ENCODE measurements around the gene COG7.

DNA sequence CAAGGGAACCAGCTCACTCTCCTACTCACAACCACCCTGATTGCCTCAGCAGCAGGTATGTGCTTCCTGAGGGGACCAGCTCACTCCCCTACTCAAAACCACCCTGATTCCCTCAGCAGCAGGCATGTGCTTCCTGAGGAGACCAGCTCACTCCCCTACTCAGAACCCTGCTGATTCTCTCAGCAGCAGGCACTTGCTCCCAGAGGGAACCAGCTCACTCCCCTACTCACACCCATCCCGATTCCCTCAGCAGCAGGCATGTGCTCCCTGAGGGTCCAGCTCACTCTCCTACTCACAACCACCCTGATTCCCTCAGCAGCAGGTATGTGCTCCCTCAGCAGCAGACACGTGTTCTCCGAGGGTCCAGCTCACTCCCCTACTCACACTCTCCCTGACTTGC, 26.1 kb upstream of the COG7 start:
- TF ChIP-seq POLR2AphosphoS5 (IDR thresholded peaks at IDR 0.05) (no peak), CTCF (IDR thresholded peaks at IDR 0.05) (no peak)
